K562 (cell line): ENCODE measurements around the gene HEXIM2. TPM values are rescaled to one million over a fixed set of nuclear protein-coding genes. Genes with fewer than 3 reads are reported as not detected.

Experiments
- ARID1B ChIP-seq: fragments of 450-650 bp; IDR thresholded peaks from 2 replicates; pipeline ENCODE4 v1.6.1; 2016; ENCODE audit warnings: antibody characterized with exemption, mild to moderate bottlenecking, inconsistent platforms
- EHMT2 ChIP-seq: fragments of 450-650 bp; IDR thresholded peaks from 2 replicates; pipeline ENCODE4 v1.6.1; 2018; ENCODE audit warnings: antibody characterized with exemption
- FIP1L1 ChIP-seq: fragments of 200-400 bp; formaldehyde crosslinking; IDR thresholded peaks from 2 replicates; pipeline ENCODE4 v1.6.1; 2018; ENCODE audit warnings: mild to moderate bottlenecking, low read depth, low read length; ENCODE audit not compliant: poor library complexity, severe bottlenecking
- FOXK2 ChIP-seq, 2 experiments: fragments of 450-650 bp; IDR thresholded peaks in 1 of 2; conservative IDR thresholded peaks in 1 of 2; 2 replicates each; pipeline ENCODE4 v1.6.1; 2016; ENCODE audit warnings: low read depth in 2 of 2, mild to moderate bottlenecking in 1 of 2
- MAZ ChIP-seq, 2 experiments: fragments of 450-650 bp in 1 of 2; sonication (generic) in 1 of 2; formaldehyde crosslinking; IDR thresholded peaks in 1 of 2; conservative IDR thresholded peaks in 1 of 2; 2 replicates each; pipeline versions ENCODE4 v1.4.0 to v1.5.0; 2020; ENCODE audit warnings: mild to moderate bottlenecking in 1 of 2, missing genetic modification reagents in 1 of 2
- MEF2A ChIP-seq: IDR thresholded peaks from 2 replicates; pipeline ENCODE4 v1.6.1; 2011; ENCODE audit warnings: low read depth, mild to moderate bottlenecking, low read length, moderate library complexity; ENCODE audit not compliant: control insufficient read depth
- NBN ChIP-seq: fragments of 450-650 bp; IDR thresholded peaks from 2 replicates; pipeline ENCODE4 v1.6.1; 2016; ENCODE audit warnings: low read depth, mild to moderate bottlenecking
- RCOR1 ChIP-seq, 2 experiments: IDR thresholded peaks; 2 replicates each; pipeline ENCODE4 v1.6.1; 2012; ENCODE audit warnings: low read depth in 2 of 2, low read length in 2 of 2, borderline replicate concordance in 1 of 2, improper control_type of control experiment in 1 of 2
- TEAD2 ChIP-seq: fragments of 450-650 bp; IDR thresholded peaks from 2 replicates; pipeline ENCODE4 v1.6.1; 2016; ENCODE audit warnings: missing genetic modification characterization, control low read depth, missing compliant biosample characterization
- TGIF2 ChIP-seq: sonication (generic); formaldehyde crosslinking; IDR thresholded peaks from 2 replicates; pipeline ENCODE4 v1.8.1; 2022; ENCODE audit warnings: mild to moderate bottlenecking, missing genetic modification reagents, moderate library complexity
- TOE1 ChIP-seq, 2 experiments: fragments of 450-650 bp in 1 of 2; sonication (generic) in 1 of 2; formaldehyde crosslinking in 1 of 2; IDR thresholded peaks; 2 replicates each; pipeline versions ENCODE4 v1.7.1 to v1.8.0; 2016 to 2022; ENCODE audit warnings: borderline replicate concordance in 2 of 2, mild to moderate bottlenecking in 2 of 2, antibody characterized with exemption in 1 of 2, inconsistent platforms in 1 of 2, low read depth in 1 of 2, missing genetic modification reagents in 1 of 2, moderate library complexity in 1 of 2
- ZNF184 ChIP-seq: sonication (generic); formaldehyde crosslinking; IDR thresholded peaks from 2 replicates; pipeline ENCODE4 v1.5.0; 2020; ENCODE audit warnings: missing genetic modification reagents
- ZNF589 ChIP-seq: fragments of 200-800 bp; sonication (Bioruptor generic); IDR thresholded peaks from 2 replicates; pipeline ENCODE4 v1.6.1; 2016; ENCODE audit warnings: low read depth, missing genetic modification characterization, missing compliant biosample characterization
- polyA plus RNA-seq, 8 experiments: library from polyadenylated mRNA; depleted of rRNA in 4 of 8; stranded (reverse) in 5 of 8; unstranded in 3 of 8; fragments of >200 nt; fragmentation: Nextera tagmentation in 2 of 8; fragmentation: Illumina TruSeq in 1 of 8; extraction: Ambion mirVana in 2 of 8; extraction: Trizol in 1 of 8; gene quantifications; 2 replicates each; pipeline versions ENCODE4 v1.2.1 to v1.2.3, GENCODE V29; 2011 to 2014; ENCODE audit warnings: inconsistent platforms in 1 of 8, missing spikeins in 1 of 8
- total RNA-seq, 7 experiments: library from RNA; depleted of rRNA in 6 of 7; stranded (reverse); fragments of >200 nt in 6 of 7; fragmentation: Illumina TruSeq in 2 of 7; extraction: Trizol in 2 of 7; gene quantifications; 2 replicates each; pipeline versions ENCODE4 v1.2.1 to v1.2.3, GENCODE V29; 2011 to 2021; ENCODE audit warnings: low replicate concordance in 1 of 7
- TF ChIP-seq, protein P1 (sequence below): sonication (generic); formaldehyde crosslinking; IDR thresholded peaks from 2 replicates; pipeline ENCODE4 v1.8.0; 2022; ENCODE audit warnings: mild to moderate bottlenecking, missing genetic modification reagents
- TF ChIP-seq, protein P2 (sequence below), 2 experiments: IDR thresholded peaks; 2 replicates each; pipeline ENCODE4 v1.6.1; 2011; ENCODE audit warnings: borderline replicate concordance in 1 of 2, control low read depth in 1 of 2, low read depth in 1 of 2, low read length in 1 of 2, mild to moderate bottlenecking in 1 of 2, mixed read lengths in 1 of 2, moderate library complexity in 1 of 2; ENCODE audit not compliant: insufficient read depth in 1 of 2, insufficient read length in 1 of 2, poor library complexity in 1 of 2, severe bottlenecking in 1 of 2; ENCODE audit errors: extremely low read depth in 1 of 2
- TF ChIP-seq, protein P3 (sequence below): sonication (generic); formaldehyde crosslinking; IDR thresholded peaks from 2 replicates; pipeline ENCODE4 v1.8.0; 2022; ENCODE audit warnings: missing genetic modification reagents, mild to moderate bottlenecking, moderate library complexity, borderline replicate concordance

Gene HEXIM2
- total and polyA plus RNA-seq, 9 of the 15 experiments (the other 6 are each of a cell fraction or from before 2014, with no cell fraction given), result 0.69 to 3.4 (median 1.1) TPM; not detected in 2

DNA sequence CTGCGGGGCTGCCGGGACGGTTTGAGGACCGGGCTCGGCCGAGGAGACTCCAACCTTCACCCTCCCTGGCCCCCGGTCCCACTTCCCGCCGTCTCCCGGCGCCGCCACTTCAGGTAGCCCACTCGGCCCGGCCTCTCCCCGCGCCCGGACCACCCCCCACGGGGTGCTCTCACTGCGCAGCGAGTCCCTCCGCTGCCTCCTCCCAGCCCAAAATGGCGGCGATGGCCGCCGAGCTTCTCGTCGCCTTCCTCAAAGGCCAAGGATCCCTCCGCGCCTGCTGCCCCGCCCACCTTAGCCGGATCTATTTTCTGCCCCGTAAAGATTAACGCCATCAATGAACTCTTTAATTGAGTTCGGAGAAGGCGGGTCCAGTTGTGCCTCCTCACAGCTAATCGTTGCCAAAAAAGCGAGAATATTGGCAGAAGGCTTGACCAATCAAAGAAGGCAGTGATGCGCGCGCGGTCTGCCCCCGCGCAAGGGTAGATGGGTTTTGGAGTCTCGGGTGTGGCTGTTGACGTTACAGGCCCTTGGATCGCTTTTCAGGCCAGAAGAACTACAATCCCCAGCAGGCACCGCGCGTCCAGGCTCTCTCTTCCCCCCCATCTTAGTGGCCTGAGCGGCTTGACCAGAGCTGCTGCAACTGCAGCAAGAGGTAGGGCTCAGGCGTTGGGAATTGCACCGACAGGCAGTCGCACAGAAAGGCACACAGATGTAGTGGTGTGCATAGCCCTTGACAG is at the start of gene HEXIM2 (continued):
- 0 out of 2 replicates have a peak, but pooled peaks have one; percentile 32 for TF ChIP-seq MEF2A
- TF ChIP-seq, protein P1, sequence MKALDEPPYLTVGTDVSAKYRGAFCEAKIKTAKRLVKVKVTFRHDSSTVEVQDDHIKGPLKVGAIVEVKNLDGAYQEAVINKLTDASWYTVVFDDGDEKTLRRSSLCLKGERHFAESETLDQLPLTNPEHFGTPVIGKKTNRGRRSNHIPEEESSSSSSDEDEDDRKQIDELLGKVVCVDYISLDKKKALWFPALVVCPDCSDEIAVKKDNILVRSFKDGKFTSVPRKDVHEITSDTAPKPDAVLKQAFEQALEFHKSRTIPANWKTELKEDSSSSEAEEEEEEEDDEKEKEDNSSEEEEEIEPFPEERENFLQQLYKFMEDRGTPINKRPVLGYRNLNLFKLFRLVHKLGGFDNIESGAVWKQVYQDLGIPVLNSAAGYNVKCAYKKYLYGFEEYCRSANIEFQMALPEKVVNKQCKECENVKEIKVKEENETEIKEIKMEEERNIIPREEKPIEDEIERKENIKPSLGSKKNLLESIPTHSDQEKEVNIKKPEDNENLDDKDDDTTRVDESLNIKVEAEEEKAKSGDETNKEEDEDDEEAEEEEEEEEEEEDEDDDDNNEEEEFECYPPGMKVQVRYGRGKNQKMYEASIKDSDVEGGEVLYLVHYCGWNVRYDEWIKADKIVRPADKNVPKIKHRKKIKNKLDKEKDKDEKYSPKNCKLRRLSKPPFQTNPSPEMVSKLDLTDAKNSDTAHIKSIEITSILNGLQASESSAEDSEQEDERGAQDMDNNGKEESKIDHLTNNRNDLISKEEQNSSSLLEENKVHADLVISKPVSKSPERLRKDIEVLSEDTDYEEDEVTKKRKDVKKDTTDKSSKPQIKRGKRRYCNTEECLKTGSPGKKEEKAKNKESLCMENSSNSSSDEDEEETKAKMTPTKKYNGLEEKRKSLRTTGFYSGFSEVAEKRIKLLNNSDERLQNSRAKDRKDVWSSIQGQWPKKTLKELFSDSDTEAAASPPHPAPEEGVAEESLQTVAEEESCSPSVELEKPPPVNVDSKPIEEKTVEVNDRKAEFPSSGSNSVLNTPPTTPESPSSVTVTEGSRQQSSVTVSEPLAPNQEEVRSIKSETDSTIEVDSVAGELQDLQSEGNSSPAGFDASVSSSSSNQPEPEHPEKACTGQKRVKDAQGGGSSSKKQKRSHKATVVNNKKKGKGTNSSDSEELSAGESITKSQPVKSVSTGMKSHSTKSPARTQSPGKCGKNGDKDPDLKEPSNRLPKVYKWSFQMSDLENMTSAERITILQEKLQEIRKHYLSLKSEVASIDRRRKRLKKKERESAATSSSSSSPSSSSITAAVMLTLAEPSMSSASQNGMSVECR, result peak; percentile 90
- TF ChIP-seq, protein P2, sequence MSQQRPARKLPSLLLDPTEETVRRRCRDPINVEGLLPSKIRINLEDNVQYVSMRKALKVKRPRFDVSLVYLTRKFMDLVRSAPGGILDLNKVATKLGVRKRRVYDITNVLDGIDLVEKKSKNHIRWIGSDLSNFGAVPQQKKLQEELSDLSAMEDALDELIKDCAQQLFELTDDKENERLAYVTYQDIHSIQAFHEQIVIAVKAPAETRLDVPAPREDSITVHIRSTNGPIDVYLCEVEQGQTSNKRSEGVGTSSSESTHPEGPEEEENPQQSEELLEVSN (IDR thresholded peaks at IDR 0.05; ENCODE audit: borderline replicate concordance in 1 of 2, extremely low read depth in 1 of 2, insufficient read depth in 1 of 2, insufficient read length in 1 of 2, low read depth in 1 of 2, low read length in 1 of 2, poor library complexity in 1 of 2, severe bottlenecking in 1 of 2), result peak in 1 of 2 experiments; percentile 24
- TF ChIP-seq FIP1L1, result peak; percentile 92
- TF ChIP-seq ARID1B, result peak; percentile 40
- TF ChIP-seq ZNF589 (CRISPR knock-in tag), result peak; percentile 82; the same call in 1 of the 2 replicates
- peak; percentile 98 to 99 for TF ChIP-seq FOXK2 (conservative IDR thresholded peaks at IDR 0.05 in 1 of 2, IDR thresholded peaks at IDR 0.05 in 1 of 2; ENCODE audit: low read depth in 2 of 2)
- TF ChIP-seq NBN, result peak; percentile 73; the same call in 1 of the 2 replicates
- 0 out of 2 replicates have a peak, but pooled peaks have one; percentile 9 for TF ChIP-seq TGIF2
- TF ChIP-seq, protein P3, sequence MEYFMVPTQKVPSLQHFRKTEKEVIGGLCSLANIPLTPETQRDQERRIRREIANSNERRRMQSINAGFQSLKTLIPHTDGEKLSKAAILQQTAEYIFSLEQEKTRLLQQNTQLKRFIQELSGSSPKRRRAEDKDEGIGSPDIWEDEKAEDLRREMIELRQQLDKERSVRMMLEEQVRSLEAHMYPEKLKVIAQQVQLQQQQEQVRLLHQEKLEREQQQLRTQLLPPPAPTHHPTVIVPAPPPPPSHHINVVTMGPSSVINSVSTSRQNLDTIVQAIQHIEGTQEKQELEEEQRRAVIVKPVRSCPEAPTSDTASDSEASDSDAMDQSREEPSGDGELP (CRISPR knock-in tag), result peak; percentile 72; the same call in 1 of the 2 replicates
- no peak for TF ChIP-seq ZNF184 (CRISPR knock-in tag)
- TF ChIP-seq EHMT2, result no peak
- TF ChIP-seq MAZ (CRISPR knock-in tag; conservative IDR thresholded peaks at IDR 0.05 in 1 of 2, IDR thresholded peaks at IDR 0.05 in 1 of 2), result peak; percentile 74 to 82; a peak in 2 of 4 replicates
- TF ChIP-seq TEAD2, result peak; percentile 57; the same call in 1 of the 2 replicates
- peak in 1 of 2 experiments; percentile 57; a peak in 1 of 4 replicates for TF ChIP-seq RCOR1 (IDR thresholded peaks at IDR 0.05; ENCODE audit: borderline replicate concordance in 1 of 2, low read depth in 2 of 2, low read length in 2 of 2)
- peak; percentile 77 for TF ChIP-seq TOE1 (IDR thresholded peaks at IDR 0.05; ENCODE audit: borderline replicate concordance)
- no peak for TF ChIP-seq TOE1 (CRISPR knock-in tag; IDR thresholded peaks at IDR 0.05; ENCODE audit: borderline replicate concordance, low read depth)
